Bronchial epithelial cell (primary cell): ENCODE measurements around the gene KCNAB2. TPM values are rescaled to one million over a fixed set of nuclear protein-coding genes. Genes with fewer than 3 reads are reported as not detected.

ENCODE experiments used
- DNase-seq: peaks from one replicate; pipeline ENCODE4 v3.0.0-alpha.2; 2010; ENCODE audit warnings: low read depth
- FAIRE-seq: peaks from 2 replicates; lab custom pipeline; 2011; peaks lifted over from hg19 to GRCh38; lab: Jason Lieb, UNC
- H3K27me3 ChIP-seq: 2 replicates; pipeline ENCODE4 v1.5.1; 2011; ENCODE audit warnings: low read length; ENCODE audit not compliant: control insufficient read depth, insufficient read depth
- H3K36me3 ChIP-seq: 2 replicates; pipeline ENCODE4 v1.5.1; 2011; ENCODE audit warnings: low read length; ENCODE audit not compliant: control insufficient read depth, insufficient read depth
- H3K4me3 ChIP-seq: 2 replicates; pipeline ENCODE4 v1.5.1; 2011; ENCODE audit warnings: mild to moderate bottlenecking, low read depth, low read length, control low read depth
- total RNA-seq: library from RNA; depleted of rRNA; stranded (reverse); fragments of >200 nt; gene quantifications from 2 replicates; pipeline ENCODE4 v1.2.1, GENCODE V29; 2014
- TF ChIP-seq, protein P1 (sequence below): IDR thresholded peaks from 2 replicates; pipeline ENCODE4 v1.5.1; 2011; ENCODE audit warnings: mild to moderate bottlenecking, moderate library complexity, low read length, control low read depth, inconsistent platforms; ENCODE audit not compliant: insufficient read depth, severe bottlenecking

The KCNAB2 gene
- total RNA-seq, 1 donor from 2014 or later: 1.8 TPM

GRCh38 chr1:6112690-6113005 lies 67.0 kb downstream of the KCNAB2 start:
- DNase-seq (no peak), FAIRE-seq (no peak)
- TF ChIP-seq, protein P1, sequence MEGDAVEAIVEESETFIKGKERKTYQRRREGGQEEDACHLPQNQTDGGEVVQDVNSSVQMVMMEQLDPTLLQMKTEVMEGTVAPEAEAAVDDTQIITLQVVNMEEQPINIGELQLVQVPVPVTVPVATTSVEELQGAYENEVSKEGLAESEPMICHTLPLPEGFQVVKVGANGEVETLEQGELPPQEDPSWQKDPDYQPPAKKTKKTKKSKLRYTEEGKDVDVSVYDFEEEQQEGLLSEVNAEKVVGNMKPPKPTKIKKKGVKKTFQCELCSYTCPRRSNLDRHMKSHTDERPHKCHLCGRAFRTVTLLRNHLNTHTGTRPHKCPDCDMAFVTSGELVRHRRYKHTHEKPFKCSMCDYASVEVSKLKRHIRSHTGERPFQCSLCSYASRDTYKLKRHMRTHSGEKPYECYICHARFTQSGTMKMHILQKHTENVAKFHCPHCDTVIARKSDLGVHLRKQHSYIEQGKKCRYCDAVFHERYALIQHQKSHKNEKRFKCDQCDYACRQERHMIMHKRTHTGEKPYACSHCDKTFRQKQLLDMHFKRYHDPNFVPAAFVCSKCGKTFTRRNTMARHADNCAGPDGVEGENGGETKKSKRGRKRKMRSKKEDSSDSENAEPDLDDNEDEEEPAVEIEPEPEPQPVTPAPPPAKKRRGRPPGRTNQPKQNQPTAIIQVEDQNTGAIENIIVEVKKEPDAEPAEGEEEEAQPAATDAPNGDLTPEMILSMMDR: no peak
- Histone ChIP-seq H3K4me3 (no peak overlapping the region), H3K36me3 (no peaks in the 10 kb centered on the region), H3K27me3 (peaks cover 4% of the 10 kb centered on the region)

- FAIRE-seq: no peak
- H3K36me3 ChIP-seq: no peaks in the 10 kb centered on the region
Measured at GRCh38 chr1:6113116-6113515, 67.4 kb downstream of the KCNAB2 start.

DNA sequence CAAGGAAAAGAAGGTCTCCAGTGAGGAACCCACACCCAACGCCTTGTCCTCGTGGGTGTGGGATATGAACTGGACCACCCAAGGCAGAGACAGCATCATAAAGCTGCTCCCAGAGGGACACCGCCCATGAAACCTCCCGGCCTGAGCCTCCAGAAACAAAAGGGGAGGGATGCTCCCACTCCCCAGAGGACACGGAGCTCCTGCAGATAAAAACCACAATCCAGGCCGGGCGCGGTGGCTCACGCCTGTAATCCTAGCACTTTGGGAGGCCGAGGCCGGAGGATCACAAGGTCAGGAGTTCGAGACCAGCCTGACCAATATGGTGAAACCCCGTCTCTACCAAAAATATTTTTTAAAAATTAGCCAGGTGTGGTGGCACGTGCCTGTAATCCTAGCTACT lies 68.1 kb downstream of the KCNAB2 start:
- Histone ChIP-seq H3K4me3 (no peak overlapping the region), H3K27me3 (peaks cover 4% of the 10 kb centered on the region), H3K36me3 (no peaks in the 10 kb centered on the region)
- DNase-seq: no peak
- TF ChIP-seq, protein P1: no peak
- no peak for FAIRE-seq

More at GRCh38 chr1:6113116-6113515, 67.4 kb downstream of the KCNAB2 start:
- H3K4me3 ChIP-seq: no peak overlapping the region
- TF ChIP-seq, protein P1: no peak
- H3K27me3 ChIP-seq: peaks cover 4% of the 10 kb centered on the region
- DNase-seq: no peak

- DNase-seq: peak; percentile 57
- TF ChIP-seq, protein P1: no peak
- H3K36me3 ChIP-seq: no peaks in the 10 kb centered on the region
- peaks cover 4% of the 10 kb centered on the region for H3K27me3 ChIP-seq
- H3K4me3 ChIP-seq: no peak overlapping the region
- FAIRE-seq: no peak
Measured at GRCh38 chr1:6116137-6116536, 70.4 kb downstream of the KCNAB2 start.

DNA sequence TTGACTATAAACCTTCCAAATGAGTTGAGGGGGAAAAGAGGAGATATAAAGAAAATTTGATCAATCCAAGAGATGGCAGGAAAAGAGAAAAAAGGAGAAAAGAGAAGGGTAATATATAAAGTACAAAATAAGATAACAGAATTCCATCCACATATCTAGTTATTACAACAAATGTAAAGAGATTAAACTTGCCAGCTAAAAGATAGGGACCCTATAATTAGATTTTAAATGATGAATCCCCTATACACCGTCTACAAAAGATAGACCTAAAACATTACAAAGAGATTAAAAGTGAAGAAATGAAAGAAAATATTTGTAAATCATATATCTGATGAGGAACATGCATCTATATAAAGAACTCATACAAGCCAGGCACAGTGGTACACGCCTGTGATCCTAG lies 71.4 kb downstream of the KCNAB2 start:
- Histone ChIP-seq H3K4me3 (no peak overlapping the region), H3K36me3 (no peaks in the 10 kb centered on the region), H3K27me3 (peaks cover 4% of the 10 kb centered on the region)
- TF ChIP-seq, protein P1: no peak
- FAIRE-seq (no peak), DNase-seq (no peak)

DNA sequence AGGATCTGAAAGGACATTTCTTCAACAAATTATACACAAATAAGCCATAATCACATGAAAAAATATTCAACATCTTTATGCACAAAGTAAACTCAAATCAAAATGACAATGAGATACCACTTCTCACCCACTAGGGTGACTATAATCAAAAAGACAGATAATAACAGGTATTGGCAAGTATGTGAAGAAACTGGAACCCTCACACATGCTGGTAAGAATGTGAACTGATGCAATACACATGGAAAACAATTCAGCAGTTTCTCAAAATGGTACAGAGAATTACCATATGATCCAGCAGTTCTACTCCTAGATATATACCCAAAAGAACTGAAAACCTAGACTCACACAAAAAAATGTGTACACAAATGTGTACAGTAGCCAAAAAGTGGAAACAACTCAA lies 71.9 kb downstream of the KCNAB2 start:
- DNase-seq (peak; percentile 3), FAIRE-seq (peak; percentile 18)
- H3K27me3 ChIP-seq: no peaks in the 10 kb centered on the region
- TF ChIP-seq, protein P1: no peak
- no peaks in the 10 kb centered on the region for H3K36me3 ChIP-seq
- no peak overlapping the region for H3K4me3 ChIP-seq
